Left ventricle myocardium inferior (tissue), 1 donor: Measurements from ENCODE around the gene CCDC190. TPM values are rescaled to one million over a fixed set of nuclear protein-coding genes. Genes with fewer than 3 reads are reported as not detected.
"Not testable (repeated sequence)": the region's sequence is repeated elsewhere in the genome, so short reads cannot be mapped to it uniquely, and the experiment has no call there.

ENCODE experiments used
- DNase-seq: peaks from one replicate; pipeline ENCODE4 v3.0.0-alpha.2; 2020
- H3K27ac ChIP-seq: fragments of 200-600 bp; replicated peaks from 2 replicates; pipeline ENCODE4 v1.8.0; 2021
- H3K27me3 ChIP-seq: fragments of 200-600 bp; 2 replicates; pipeline ENCODE4 v1.8.0; 2021; ENCODE audit warnings: low read depth
- H3K36me3 ChIP-seq: fragments of 200-600 bp; 2 replicates; pipeline ENCODE4 v1.8.0; 2021
- H3K4me1 ChIP-seq: fragments of 200-600 bp; 2 replicates; pipeline ENCODE4 v1.8.0; 2021
- H3K4me3 ChIP-seq: fragments of 200-600 bp; 2 replicates; pipeline ENCODE4 v1.8.0; 2021; ENCODE audit warnings: mild to moderate bottlenecking, moderate library complexity
- H3K9me3 ChIP-seq: fragments of 200-600 bp; replicated peaks from 2 replicates; pipeline ENCODE4 v1.8.0; 2021
- CTCF ChIP-seq: fragments of 200-600 bp; IDR thresholded peaks from 2 replicates; pipeline ENCODE4 v1.8.0; 2021; ENCODE audit warnings: antibody characterized with exemption, mild to moderate bottlenecking, borderline replicate concordance
- intact Hi-C: fragments of 100-400 bp; cut with micrococcal nuclease; formaldehyde crosslinking; loops from one replicate; pipeline ENCODE4 v1.11.0; 2022
- total RNA-seq: library from RNA; stranded (reverse); fragmentation: NEBNext Ultra II Directional; extraction: Animal tissue kit (Norgen Biotek cat#: 25700); gene quantifications from one replicate; pipeline ENCODE4 v1.2.1, GENCODE V29; 2021
- donor health status: DM: no; HTN: yes; CAD: no; lungs with severe emphysema.

CCDC190 gene
- total RNA-seq, 1 donor from 2014 or later = 0.80 TPM

- H3K9me3 ChIP-seq = no peaks in the 10 kb centered on the region
- peaks cover 4% of the 10 kb centered on the region for H3K4me1 ChIP-seq
- peaks cover 1% of the 10 kb centered on the region for H3K27me3 ChIP-seq
- DNase-seq = no peak
- TF ChIP-seq CTCF = no peak
- H3K27ac ChIP-seq = no peak overlapping the region
- H3K4me3 ChIP-seq = no peak overlapping the region
- H3K36me3 ChIP-seq = no peaks in the 10 kb centered on the region
- intact Hi-C loops = no loop called here
Measured at GRCh38 chr1:162886705-162887104, 25.7 kb upstream of the CCDC190 start.

- no peak for DNase-seq
- Histone ChIP-seq H3K27me3 (peaks cover 7% of the 10 kb centered on the region), H3K4me3 (no peak overlapping the region), H3K9me3 (no peaks in the 10 kb centered on the region), H3K27ac (no peak overlapping the region), H3K4me1 (peaks cover 4% of the 10 kb centered on the region), H3K36me3 (no peaks in the 10 kb centered on the region)
- TF ChIP-seq CTCF = no peak
- intact Hi-C loops = no loop called here
Measured at GRCh38 chr1:162885265-162885664, 24.3 kb upstream of the CCDC190 start.

GRCh38 chr1:162884831-162885230 lies 23.9 kb upstream of the CCDC190 start:
- Histone ChIP-seq H3K36me3 (no peaks in the 10 kb centered on the region), H3K4me1 (no peaks in the 10 kb centered on the region), H3K27ac (no peak overlapping the region), H3K9me3 (no peaks in the 10 kb centered on the region), H3K27me3 (peaks cover 7% of the 10 kb centered on the region), H3K4me3 (no peak overlapping the region)
- no peak for DNase-seq
- intact Hi-C loops = no loop called here
- no peak for TF ChIP-seq CTCF

- peaks cover 7% of the 10 kb centered on the region for H3K27me3 ChIP-seq
- H3K4me1 ChIP-seq = no peaks in the 10 kb centered on the region
- TF ChIP-seq CTCF = no peak
- no peak overlapping the region for H3K27ac ChIP-seq
- H3K36me3 ChIP-seq = no peaks in the 10 kb centered on the region
- intact Hi-C loops = no loop called here
- H3K9me3 ChIP-seq = no peaks in the 10 kb centered on the region
- no peak overlapping the region for H3K4me3 ChIP-seq
- no peak for DNase-seq
Measured at GRCh38 chr1:162882248-162882674, 21.3 kb upstream of the CCDC190 start.

- no peak for TF ChIP-seq CTCF
- H3K9me3 ChIP-seq = no peaks in the 10 kb centered on the region
- intact Hi-C loops = no loop called here
- H3K4me3 ChIP-seq = no peak overlapping the region
- H3K27me3 ChIP-seq = peaks cover 10% of the 10 kb centered on the region
- H3K4me1 ChIP-seq = no peaks in the 10 kb centered on the region
- no peak overlapping the region for H3K27ac ChIP-seq
- DNase-seq = no peak
- H3K36me3 ChIP-seq = no peaks in the 10 kb centered on the region
Measured at GRCh38 chr1:162881590-162881989, 20.6 kb upstream of the CCDC190 start.

GRCh38 chr1:162880617-162881016 lies 19.6 kb upstream of the CCDC190 start:
- peaks cover 18% of the 10 kb centered on the region for H3K27me3 ChIP-seq
- H3K27ac ChIP-seq, H3K9me3 ChIP-seq, intact Hi-C loops, H3K4me3 ChIP-seq, H3K36me3 ChIP-seq, H3K4me1 ChIP-seq, DNase-seq: not testable (repeated sequence)
